Erythroblast (primary cell): ENCODE data around the gene H2BW2.

ENCODE experiments used
- GATA1 ChIP-seq: IDR thresholded peaks from 2 replicates; pipeline ENCODE4 v1.6.1; 2011; ENCODE audit warnings: low read depth, mild to moderate bottlenecking, control low read depth, low read length, moderate library complexity
- POLR2A ChIP-seq: IDR thresholded peaks from 2 replicates; pipeline ENCODE4 v1.6.1; 2011; ENCODE audit warnings: mild to moderate bottlenecking, low read length

GRCh38 chrX:104085477-104085876, 45.7 kb downstream of the H2BW2 start:
- no peak for TF ChIP-seq POLR2A
- no peak for TF ChIP-seq GATA1
